SK-N-SH treated with all-trans-retinoic acid at 6 μM for 48 hours (cell line): ENCODE data around the gene MADD.

Source experiments
- CSDC2 ChIP-seq: fragments of 250-450 bp; sonication (Bioruptor Pico); IDR thresholded peaks from 2 replicates; pipeline ENCODE4 v1.5.0; 2020; ENCODE audit warnings: mild to moderate bottlenecking, moderate library complexity
- ZFP30 ChIP-seq: fragments of 450-650 bp; formaldehyde crosslinking; IDR thresholded peaks from 2 replicates; pipeline ENCODE4 v1.5.0; 2022; ENCODE audit warnings: mild to moderate bottlenecking, moderate library complexity
- TF ChIP-seq, protein P1 (sequence below): fragments of 250-450 bp; sonication (Bioruptor Pico); IDR thresholded peaks from 2 replicates; pipeline ENCODE4 v1.8.0; 2020; ENCODE audit warnings: mild to moderate bottlenecking, moderate library complexity, borderline replicate concordance
- TF ChIP-seq, protein P2 (sequence below): fragments of 250-450 bp; sonication (Bioruptor Pico); IDR thresholded peaks from 2 replicates; pipeline ENCODE4 v1.8.0; 2021; ENCODE audit warnings: low read depth, mild to moderate bottlenecking, moderate library complexity, borderline replicate concordance

DNA sequence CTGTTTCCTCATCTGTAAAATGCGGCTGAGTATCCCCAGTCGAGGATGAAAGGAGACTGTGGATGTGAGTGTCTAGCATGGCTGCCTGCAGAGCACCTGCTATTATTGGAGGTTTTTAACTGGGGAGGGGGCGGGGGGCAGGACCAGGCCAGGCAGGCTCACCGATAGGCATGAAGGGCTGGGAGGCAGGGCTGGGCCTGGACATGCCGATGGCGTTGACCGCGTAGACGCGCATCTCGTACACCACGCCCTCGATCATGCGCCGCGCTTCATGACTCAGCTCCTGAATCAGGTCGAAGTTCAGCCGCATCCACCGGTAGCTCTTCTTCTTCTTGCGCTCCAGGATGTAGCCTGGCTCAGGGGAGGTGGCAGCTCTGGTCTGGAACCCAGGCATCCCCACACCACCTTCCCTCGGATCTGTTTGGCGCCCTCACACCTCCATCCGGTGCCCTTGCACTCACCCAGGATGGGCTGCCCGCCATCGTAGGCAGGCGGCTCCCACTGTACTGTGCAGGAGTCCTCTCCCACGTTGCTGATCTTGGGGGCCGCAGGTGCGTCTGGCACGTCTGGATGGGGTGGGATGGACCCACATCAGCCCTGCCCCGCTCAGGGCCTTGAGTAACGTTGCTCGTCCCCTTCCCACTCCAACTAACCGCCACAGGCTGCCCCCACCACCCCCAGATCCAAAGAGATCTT lies 67.4 kb downstream of the MADD start:
- no peak for TF ChIP-seq ZFP30 (CRISPR knock-in tag)
- no peak for TF ChIP-seq CSDC2 (CRISPR knock-in tag)
- TF ChIP-seq, protein P1, sequence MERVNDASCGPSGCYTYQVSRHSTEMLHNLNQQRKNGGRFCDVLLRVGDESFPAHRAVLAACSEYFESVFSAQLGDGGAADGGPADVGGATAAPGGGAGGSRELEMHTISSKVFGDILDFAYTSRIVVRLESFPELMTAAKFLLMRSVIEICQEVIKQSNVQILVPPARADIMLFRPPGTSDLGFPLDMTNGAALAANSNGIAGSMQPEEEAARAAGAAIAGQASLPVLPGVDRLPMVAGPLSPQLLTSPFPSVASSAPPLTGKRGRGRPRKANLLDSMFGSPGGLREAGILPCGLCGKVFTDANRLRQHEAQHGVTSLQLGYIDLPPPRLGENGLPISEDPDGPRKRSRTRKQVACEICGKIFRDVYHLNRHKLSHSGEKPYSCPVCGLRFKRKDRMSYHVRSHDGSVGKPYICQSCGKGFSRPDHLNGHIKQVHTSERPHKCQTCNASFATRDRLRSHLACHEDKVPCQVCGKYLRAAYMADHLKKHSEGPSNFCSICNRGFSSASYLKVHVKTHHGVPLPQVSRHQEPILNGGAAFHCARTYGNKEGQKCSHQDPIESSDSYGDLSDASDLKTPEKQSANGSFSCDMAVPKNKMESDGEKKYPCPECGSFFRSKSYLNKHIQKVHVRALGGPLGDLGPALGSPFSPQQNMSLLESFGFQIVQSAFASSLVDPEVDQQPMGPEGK (CRISPR knock-in tag), result no peak
- TF ChIP-seq, protein P2, sequence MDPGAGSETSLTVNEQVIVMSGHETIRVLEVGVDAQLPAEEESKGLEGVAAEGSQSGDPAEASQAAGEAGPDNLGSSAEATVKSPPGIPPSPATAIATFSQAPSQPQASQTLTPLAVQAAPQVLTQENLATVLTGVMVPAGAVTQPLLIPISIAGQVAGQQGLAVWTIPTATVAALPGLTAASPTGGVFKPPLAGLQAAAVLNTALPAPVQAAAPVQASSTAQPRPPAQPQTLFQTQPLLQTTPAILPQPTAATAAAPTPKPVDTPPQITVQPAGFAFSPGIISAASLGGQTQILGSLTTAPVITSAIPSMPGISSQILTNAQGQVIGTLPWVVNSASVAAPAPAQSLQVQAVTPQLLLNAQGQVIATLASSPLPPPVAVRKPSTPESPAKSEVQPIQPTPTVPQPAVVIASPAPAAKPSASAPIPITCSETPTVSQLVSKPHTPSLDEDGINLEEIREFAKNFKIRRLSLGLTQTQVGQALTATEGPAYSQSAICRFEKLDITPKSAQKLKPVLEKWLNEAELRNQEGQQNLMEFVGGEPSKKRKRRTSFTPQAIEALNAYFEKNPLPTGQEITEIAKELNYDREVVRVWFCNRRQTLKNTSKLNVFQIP (CRISPR knock-in tag), result no peak
